ENCODE data around the gene FOSB. TPM values are rescaled to one million over a fixed set of nuclear protein-coding genes. Genes with fewer than 3 reads are reported as not detected.

FOSB gene
- total and polyA plus RNA-seq, 9 of the 15 experiments (the other 6 are each of a cell fraction or from before 2014, with no cell fraction given) = 0.11 to 2.7 (median 0.73) TPM

GRCh38 chr19:45506246-45506988 is 38.6 kb downstream of the FOSB start (continued):
- TF ChIP-seq, protein P1, sequence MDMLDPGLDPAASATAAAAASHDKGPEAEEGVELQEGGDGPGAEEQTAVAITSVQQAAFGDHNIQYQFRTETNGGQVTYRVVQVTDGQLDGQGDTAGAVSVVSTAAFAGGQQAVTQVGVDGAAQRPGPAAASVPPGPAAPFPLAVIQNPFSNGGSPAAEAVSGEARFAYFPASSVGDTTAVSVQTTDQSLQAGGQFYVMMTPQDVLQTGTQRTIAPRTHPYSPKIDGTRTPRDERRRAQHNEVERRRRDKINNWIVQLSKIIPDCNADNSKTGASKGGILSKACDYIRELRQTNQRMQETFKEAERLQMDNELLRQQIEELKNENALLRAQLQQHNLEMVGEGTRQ (CRISPR knock-in tag; IDR thresholded peaks at IDR 0.05) = no peak
- no peak for TF ChIP-seq CREB5 (CRISPR knock-in tag; IDR thresholded peaks at IDR 0.05)
- TF ChIP-seq TOE1 (IDR thresholded peaks at IDR 0.05; ENCODE audit: borderline replicate concordance) = peak; percentile 85
- TF ChIP-seq TOE1 (CRISPR knock-in tag; IDR thresholded peaks at IDR 0.05; ENCODE audit: borderline replicate concordance, low read depth) = no peak
- TF ChIP-seq GATA2 (CRISPR knock-in tag; IDR thresholded peaks at IDR 0.05) = no peak
- peak; percentile 57; the same call in 1 of the 2 replicates for TF ChIP-seq GABPA (tag; conservative IDR thresholded peaks at IDR 0.05; ENCODE audit: low read depth)
- TF ChIP-seq, protein P2, sequence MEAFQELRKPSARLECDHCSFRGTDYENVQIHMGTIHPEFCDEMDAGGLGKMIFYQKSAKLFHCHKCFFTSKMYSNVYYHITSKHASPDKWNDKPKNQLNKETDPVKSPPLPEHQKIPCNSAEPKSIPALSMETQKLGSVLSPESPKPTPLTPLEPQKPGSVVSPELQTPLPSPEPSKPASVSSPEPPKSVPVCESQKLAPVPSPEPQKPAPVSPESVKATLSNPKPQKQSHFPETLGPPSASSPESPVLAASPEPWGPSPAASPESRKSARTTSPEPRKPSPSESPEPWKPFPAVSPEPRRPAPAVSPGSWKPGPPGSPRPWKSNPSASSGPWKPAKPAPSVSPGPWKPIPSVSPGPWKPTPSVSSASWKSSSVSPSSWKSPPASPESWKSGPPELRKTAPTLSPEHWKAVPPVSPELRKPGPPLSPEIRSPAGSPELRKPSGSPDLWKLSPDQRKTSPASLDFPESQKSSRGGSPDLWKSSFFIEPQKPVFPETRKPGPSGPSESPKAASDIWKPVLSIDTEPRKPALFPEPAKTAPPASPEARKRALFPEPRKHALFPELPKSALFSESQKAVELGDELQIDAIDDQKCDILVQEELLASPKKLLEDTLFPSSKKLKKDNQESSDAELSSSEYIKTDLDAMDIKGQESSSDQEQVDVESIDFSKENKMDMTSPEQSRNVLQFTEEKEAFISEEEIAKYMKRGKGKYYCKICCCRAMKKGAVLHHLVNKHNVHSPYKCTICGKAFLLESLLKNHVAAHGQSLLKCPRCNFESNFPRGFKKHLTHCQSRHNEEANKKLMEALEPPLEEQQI (IDR thresholded peaks at IDR 0.05) = no peak
- TF ChIP-seq ZNF75A (CRISPR knock-in tag; IDR thresholded peaks at IDR 0.05) = no peak
- TF ChIP-seq AFF4 (CRISPR knock-in tag; IDR thresholded peaks at IDR 0.05) = no peak
- TF ChIP-seq NR4A1 (CRISPR knock-in tag; IDR thresholded peaks at IDR 0.05) = no peak
- TF ChIP-seq NR4A1 (tag; IDR thresholded peaks at IDR 0.05) = no peak
- TF ChIP-seq ARHGAP35 (IDR thresholded peaks at IDR 0.05; ENCODE audit: partially characterized antibody) = no peak
- TF ChIP-seq CBFB (CRISPR knock-in tag; IDR thresholded peaks at IDR 0.05) = no peak
- TF ChIP-seq, protein P3, sequence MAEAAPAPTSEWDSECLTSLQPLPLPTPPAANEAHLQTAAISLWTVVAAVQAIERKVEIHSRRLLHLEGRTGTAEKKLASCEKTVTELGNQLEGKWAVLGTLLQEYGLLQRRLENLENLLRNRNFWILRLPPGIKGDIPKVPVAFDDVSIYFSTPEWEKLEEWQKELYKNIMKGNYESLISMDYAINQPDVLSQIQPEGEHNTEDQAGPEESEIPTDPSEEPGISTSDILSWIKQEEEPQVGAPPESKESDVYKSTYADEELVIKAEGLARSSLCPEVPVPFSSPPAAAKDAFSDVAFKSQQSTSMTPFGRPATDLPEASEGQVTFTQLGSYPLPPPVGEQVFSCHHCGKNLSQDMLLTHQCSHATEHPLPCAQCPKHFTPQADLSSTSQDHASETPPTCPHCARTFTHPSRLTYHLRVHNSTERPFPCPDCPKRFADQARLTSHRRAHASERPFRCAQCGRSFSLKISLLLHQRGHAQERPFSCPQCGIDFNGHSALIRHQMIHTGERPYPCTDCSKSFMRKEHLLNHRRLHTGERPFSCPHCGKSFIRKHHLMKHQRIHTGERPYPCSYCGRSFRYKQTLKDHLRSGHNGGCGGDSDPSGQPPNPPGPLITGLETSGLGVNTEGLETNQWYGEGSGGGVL (CRISPR knock-in tag; IDR thresholded peaks at IDR 0.05) = no peak
- TF ChIP-seq TARDBP (IDR thresholded peaks at IDR 0.05) = no peak
- TF ChIP-seq SRSF7 (optimal IDR thresholded peaks at IDR 0.05; ENCODE audit: low read depth, low read length) = no peak
- no peak for TF ChIP-seq ZNF263 (CRISPR knock-in tag; IDR thresholded peaks at IDR 0.05; ENCODE audit: borderline replicate concordance)
